Right lobe of liver (tissue), 4 donors: ENCODE measurements around the gene CAMK2D.

Experiments used
- CTCF ChIP-seq, 4 donors: fragments of 200-600 bp in 3 of 4; fragments of 450-650 bp in 1 of 4; IDR thresholded peaks; one replicate each; pipeline versions ENCODE4 v1.5.1 to v1.8.0; 2016 to 2022; ENCODE audit warnings: antibody characterized with exemption in 4 of 4, mild to moderate bottlenecking in 2 of 4
- POLR2A ChIP-seq: fragments of 450-650 bp; IDR thresholded peaks from one replicate; pipeline ENCODE4 v1.6.1; 2017; ENCODE audit warnings: antibody characterized with exemption, mild to moderate bottlenecking
- donor health status: DM: no; HTN: no; CAD: no.
- donor health status: DM: no; HTN: no; CAD: no.
- donor health status: DM: no; HTN: yes; CAD: no.

- TF ChIP-seq CTCF (IDR thresholded peaks at IDR 0.05), result no peak
- TF ChIP-seq POLR2A, result no peak
Measured at GRCh38 chr4:113588895-113589668, 172.5 kb downstream of the CAMK2D start.
